Measurements from ENCODE around the gene POLA2.
"Not testable (repeated sequence)": the region's sequence is repeated elsewhere in the genome, so short reads cannot be mapped to it uniquely, and the experiment has no call there.

POLA2 gene

GRCh38 chr11:65310215-65310614, 48.5 kb downstream of the POLA2 start:
- DNase-seq, result peak; percentile 49

DNA sequence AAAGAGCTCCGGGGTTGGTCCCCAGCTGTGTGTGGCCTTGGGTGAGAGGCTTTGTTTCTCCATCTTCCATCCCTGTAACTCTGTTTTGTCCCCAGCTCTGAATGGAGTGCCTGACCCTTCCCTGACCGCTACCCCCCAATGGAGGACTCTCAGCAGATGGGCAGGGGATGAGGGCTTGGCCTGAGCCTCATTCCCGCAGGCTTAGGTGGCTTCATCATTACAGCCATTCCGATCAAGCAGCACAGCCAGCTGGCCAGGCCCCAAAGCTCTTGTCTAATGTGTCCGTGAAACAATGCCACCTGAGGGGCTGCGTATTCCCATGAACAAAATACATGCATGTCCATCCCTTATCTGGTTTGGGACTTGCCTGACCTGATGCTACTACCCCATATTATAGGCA, 49.0 kb downstream of the POLA2 start:
- DNase-seq, result peak; percentile 36

GRCh38 chr11:65311170-65311678, 49.5 kb downstream of the POLA2 start:
- DNase-seq, result no peak

DNA sequence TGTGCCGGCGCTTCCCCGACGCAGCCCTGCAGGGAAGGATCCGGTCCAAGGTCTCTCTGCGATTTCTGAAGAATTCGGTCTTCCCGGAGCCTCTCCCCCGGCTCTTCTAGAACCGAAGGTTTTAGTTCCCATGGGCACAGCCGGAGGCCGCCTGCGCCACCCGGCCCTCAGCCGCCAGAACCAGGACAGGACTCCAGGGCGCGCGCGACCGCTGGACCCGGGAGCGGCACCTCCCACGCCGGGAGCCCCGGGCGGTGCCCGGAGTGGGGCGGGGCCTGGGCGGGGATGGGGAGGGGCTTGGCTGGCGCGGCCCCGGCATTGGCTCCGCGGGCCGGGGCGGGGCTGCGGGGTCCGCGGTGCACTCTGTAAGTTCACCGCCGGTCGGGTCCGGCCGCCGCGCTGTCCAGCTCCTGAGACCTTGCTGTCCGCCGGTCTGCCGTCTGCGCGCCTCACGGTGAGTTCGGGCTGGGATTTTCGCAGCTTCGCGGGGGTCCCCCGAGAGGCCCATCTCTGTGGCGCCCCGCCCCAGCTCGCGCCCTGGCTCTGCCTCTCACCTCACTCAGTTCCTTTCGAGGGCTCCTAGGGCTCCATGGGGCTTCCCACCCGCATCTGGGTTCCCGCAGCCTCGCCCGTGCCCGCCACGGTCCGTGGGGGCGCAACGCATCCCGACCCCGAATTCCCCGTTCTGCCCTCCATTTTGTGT, 52.9 kb downstream of the POLA2 start, which contains the start of gene CDC42EP2:
Gene CDC42EP2, plus strand, starts transcription at position 366 of the 703 bp plus-strand sequence. CDS start 6,033 bp downstream, outside the sequence.
- DNase-seq, result peak; percentile 91

GRCh38 chr11:65315204-65315865, 53.6 kb downstream of the POLA2 start:
- DNase-seq, result peak; percentile 88

GRCh38 chr11:65315866-65316226, 54.1 kb downstream of the POLA2 start:
- DNase-seq, result no peak

DNA sequence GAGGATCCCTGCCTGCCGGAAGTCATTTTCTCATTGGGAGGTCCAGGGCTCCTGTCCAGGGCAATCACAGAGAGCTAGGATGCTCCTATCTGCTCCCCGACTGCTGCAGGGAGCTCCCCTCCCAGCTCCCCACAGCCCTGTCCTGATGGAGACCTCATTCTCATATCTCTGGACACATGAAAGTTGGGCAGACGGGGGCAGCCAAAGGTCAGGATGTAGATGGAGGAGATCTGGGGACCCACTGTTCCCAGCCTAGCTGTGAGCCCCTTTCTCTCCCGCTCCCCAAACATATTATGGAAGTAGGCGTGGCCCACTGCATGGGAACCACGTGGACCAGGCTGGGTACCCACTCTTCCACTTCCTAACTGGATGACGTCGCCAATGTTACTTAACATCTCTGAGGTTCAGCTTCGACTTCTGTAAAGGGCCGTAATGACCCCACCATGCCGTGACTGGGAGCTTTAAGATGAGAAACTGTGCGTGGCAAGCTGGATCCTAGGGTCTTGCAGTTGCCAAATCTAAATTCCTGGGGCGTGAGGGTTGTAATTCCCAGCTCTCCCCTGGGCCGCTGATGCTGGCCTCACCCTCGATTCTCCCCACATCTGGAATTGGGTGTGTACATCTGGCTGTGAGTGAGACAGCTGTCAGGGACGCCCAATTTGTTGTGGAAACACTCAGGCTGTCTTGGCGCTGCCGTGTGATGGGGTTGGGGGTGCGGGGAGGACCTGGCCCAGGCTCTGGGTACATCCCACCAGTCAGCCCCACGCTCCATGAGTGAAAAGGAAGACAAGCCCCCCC, 54.7 kb downstream of the POLA2 start:
- DNase-seq, result peak; percentile 89

DNA sequence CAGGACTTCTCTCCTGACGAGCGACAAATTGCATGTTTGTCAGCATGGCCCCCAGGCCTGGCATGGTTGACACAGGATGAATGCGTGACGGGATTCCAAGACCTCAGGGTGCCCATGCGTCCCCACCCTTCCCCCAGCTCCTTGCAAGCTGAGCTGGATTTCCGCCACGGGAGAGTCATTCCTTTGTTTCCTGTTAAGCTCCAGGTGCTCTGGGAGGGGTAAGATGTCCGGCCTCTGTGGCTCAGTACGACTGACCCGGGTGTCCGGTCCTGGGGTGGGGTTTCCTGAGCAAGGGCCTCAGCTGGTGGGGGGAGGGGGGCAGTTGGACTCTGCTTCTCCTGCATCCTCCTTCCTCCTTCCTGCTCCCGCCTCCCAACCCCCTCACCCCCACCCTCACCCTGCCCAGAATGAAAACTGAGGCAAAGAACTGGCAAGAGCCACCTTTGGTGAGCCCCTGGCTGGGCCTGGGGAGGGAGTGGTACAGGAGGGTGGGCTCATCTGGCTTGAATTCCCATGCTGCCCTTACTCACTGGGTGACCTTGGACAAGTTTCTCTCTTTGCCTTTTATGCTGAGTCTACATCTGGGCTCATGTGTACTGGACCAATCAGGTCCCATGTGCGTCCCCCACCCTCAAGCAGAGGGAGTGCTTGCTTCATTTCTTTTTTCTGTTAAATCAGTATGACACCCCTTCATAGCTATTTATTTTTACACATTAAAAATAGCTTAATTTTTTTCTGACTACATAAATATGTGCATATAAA, 55.4 kb downstream of the POLA2 start:
- DNase-seq, result peak; percentile 88

DNA sequence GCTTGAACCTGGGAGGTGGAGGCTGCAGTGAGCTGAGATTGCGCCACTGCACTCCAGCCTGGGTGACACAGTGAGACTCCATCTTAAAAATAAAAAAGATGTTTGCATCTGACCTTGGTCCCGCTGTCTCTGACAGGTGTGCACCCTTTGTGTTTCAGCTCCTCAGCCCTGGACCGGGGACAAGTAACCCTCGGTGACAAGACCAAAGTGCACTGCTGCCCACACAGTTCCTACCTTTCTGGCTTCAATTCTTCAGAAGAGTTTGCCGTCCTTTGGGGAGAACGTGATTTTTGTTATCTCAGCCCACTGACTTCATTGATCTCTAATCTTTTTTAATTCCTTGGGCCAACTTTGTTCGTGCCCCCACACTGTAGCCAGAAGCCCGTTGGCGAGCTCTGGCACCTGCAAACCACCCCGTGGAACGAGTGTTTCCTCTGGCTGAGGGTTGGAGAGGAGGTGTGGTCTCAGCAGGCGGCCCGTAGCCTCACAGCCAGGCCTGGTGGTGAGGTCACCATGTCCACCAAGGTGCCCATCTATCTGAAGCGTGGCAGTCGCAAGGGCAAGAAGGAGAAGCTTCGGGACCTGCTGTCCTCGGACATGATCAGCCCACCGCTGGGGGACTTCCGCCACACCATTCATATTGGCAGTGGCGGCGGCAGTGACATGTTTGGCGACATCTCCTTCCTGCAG, 58.8 kb downstream of the POLA2 start:
- DNase-seq, result no peak

GRCh38 chr11:65321076-65321475, 59.3 kb downstream of the POLA2 start:
- DNase-seq, result no peak

DNA sequence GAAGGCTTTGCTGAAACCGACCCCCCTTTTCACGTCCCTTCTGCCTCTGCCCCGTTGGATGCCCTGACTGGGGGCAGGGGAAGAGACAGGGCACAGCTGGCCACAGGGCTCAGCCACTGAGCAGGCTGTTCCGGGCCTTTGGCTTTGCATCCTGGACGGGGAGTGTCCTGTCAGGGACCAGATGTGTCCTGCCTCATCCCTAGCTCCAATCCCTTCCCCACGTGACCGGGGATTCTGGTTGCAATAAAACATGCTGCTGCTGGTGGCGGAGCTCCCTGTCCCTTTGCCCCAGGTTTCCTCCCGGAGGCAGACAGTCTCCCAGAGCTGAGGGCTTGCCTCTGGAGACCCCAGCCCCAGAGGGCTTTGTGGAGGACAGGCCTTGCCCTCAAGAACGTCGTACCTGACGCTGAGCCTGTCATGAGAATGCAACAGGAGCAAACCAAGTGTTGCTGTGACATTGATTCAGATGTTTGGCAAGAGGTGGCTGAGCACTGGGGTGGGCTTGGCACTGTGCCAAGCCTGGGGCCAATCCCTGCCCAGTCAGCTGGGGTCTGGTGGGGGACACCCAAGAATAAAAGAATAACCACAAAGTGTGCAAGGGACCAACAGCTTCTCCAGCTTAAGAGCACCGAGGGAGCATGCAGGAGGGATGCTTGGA, 60.2 kb downstream of the POLA2 start:
- DNase-seq, result peak; percentile 55

- DNase-seq, result no peak
These were observed 62.1 kb downstream of the POLA2 start for GRCh38 chr11:65323813-65324212.

- no peak for DNase-seq
These were observed 63.7 kb downstream of the POLA2 start for GRCh38 chr11:65325435-65325834.

- DNase-seq, result no peak
These were observed 65.3 kb downstream of the POLA2 start for GRCh38 chr11:65327021-65327420.

GRCh38 chr11:65329478-65329877, 67.7 kb downstream of the POLA2 start:
- no peak for DNase-seq

- peak; percentile 88 for DNase-seq
These were observed 68.2 kb downstream of the POLA2 start for GRCh38 chr11:65329944-65330403.

GRCh38 chr11:65330544-65330943, 68.8 kb downstream of the POLA2 start:
- no peak for DNase-seq

- not testable (repeated sequence) for DNase-seq
These were observed 70.8 kb downstream of the POLA2 start for GRCh38 chr11:65332591-65332990.

DNA sequence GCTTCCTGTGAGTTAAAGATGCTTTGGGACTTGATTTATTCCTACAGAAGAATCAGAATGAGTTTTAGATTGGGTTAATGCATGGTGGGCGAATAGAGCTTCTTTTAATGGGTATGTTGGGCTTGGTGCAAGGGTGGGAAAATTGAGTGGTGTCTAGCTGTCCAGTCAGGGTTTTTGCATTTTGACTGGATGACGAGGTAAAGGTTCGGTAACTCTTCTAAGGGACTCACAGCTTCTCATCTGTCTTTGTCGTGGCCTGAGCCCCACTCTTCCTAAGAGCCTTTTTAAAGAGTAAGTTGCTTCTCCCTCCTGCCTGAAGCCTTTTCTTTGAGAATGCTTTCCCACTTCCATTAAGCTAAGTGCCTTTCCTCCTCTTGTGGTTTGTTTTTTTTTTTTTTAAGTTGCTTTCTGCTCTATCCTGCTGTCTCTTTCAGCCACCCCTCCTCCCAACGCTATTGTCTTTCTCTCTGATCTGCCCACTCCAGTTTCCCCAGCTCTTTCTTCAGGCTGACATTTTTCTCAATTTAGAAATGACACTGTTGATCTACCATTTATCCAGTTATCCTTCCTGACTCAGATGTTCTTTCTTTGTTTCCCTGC, 73.0 kb downstream of the POLA2 start:
- no peak for DNase-seq

GRCh38 chr11:65338676-65339075, 76.9 kb downstream of the POLA2 start:
- DNase-seq, result no peak

DNA sequence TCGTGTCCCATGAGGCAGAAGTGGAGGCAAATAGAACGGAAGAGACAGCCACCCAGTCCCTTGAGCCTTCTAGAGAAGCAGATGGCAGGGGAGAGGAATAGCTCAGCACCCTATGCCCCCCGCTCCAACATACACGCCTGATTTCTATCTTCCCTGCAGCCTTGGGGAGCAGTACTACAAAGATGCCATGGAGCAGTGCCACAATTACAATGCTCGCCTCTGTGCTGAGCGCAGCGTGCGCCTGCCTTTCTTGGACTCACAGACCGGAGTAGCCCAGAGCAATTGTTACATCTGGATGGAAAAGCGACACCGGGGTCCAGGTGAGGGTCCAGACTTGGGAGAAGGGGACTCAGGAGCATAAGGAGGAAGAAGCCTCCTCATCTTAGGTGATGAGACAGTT, 78.5 kb downstream of the POLA2 start:
- DNase-seq, result no peak

All from femur (tissue), 1 donor.